Stomach (tissue), 9 donors: ENCODE measurements around the gene FSTL4. TPM values are rescaled to one million over a fixed set of nuclear protein-coding genes. Genes with fewer than 3 reads are reported as not detected.

Experiments
- DNase-seq, 2 donors: peaks; one replicate each; pipeline versions ENCODE4 v3.0.0 to v3.0.0-alpha.2; 2013 to 2019
- H3K27ac ChIP-seq, 5 donors: fragments of 200-600 bp in 4 of 5; sonication (generic) in 4 of 5; one replicate each; pipeline ENCODE4 v1.5.1; 2013 to 2019; ENCODE audit warnings: mild to moderate bottlenecking in 1 of 5, moderate library complexity in 1 of 5
- H3K27me3 ChIP-seq, 3 donors: fragments of 200-600 bp; sonication (generic); one replicate each; pipeline ENCODE4 v1.5.1; 2017 to 2019; ENCODE audit warnings: mixed run types in 1 of 3
- H3K36me3 ChIP-seq, 4 donors: fragments of 200-600 bp; sonication (generic); 1 replicate in 3 of 4; 2 replicates in 1 of 4; pipeline ENCODE4 v1.5.1; 2016 to 2019
- H3K4me1 ChIP-seq, 4 donors: fragments of 200-600 bp; sonication (generic); one replicate each; pipeline ENCODE4 v1.5.1; 2016 to 2019
- H3K4me3 ChIP-seq, 4 donors: fragments of 200-600 bp; sonication (generic) in 3 of 4; one replicate each; pipeline ENCODE4 v1.5.1; 2016 to 2019; ENCODE audit warnings: mild to moderate bottlenecking in 1 of 4
- H3K9me3 ChIP-seq, 4 donors: fragments of 200-600 bp; sonication (generic); one replicate each; pipeline ENCODE4 v1.5.1; 2016 to 2019
- CTCF ChIP-seq, 7 experiments: fragments of 450-650 bp in 4 of 7; fragments of 200-600 bp in 3 of 7; sonication (generic) in 3 of 7; IDR thresholded peaks; one replicate each; pipeline ENCODE4 v1.5.1; 2016 to 2019; ENCODE audit warnings: antibody characterized with exemption in 7 of 7, control low read depth in 2 of 7, mild to moderate bottlenecking in 1 of 7
- EP300 ChIP-seq: sonication (generic); formaldehyde crosslinking; IDR thresholded peaks from one replicate; pipeline ENCODE4 v1.6.1; 2017; ENCODE audit warnings: antibody characterized with exemption
- POLR2A ChIP-seq, 4 donors: fragments of 450-650 bp; IDR thresholded peaks; one replicate each; pipeline ENCODE4 v1.6.1; 2016; ENCODE audit warnings: antibody characterized with exemption in 4 of 4, control low read depth in 2 of 4, mild to moderate bottlenecking in 1 of 4, moderate library complexity in 1 of 4
- POLR2AphosphoS5 ChIP-seq, 3 donors: sonication (generic); formaldehyde crosslinking; IDR thresholded peaks; one replicate each; pipeline ENCODE4 v1.6.1; 2016; ENCODE audit warnings: antibody characterized with exemption in 3 of 3
- WGBS, 5 donors: extraction: QIAGEN DNeasy Blood & Tissue Kit in 3 of 5; methylation state at CpG; one replicate each; pipeline versions ENCODE4 v1.1.5 to v1.1.7; 2013 to 2018; 5-methylcytosine and 5-hydroxymethylcytosine counted together
- intact Hi-C: fragments of 100-400 bp; cut with DNase I; formaldehyde crosslinking; loops from one replicate; pipeline ENCODE4 v1.15.1; 2023; ENCODE audit warnings: low total_unique reads
- polyA plus RNA-seq, 3 donors: library from polyadenylated mRNA; stranded (reverse); fragments of 200-250 nt; gene quantifications; one replicate each; pipeline ENCODE4 v1.2.3, GENCODE V29; 2013
- total RNA-seq, 5 donors: library from RNA; depleted of rRNA; stranded (reverse); fragments of >200 nt; gene quantifications; one replicate each; pipeline versions ENCODE4 v1.1.0 to v1.2.3, GENCODE V29; 2014 to 2016
- donor health status: healthy with polysubstance abuse.
- donor health status: Bipolar disorder and iron deficiency.
- donor health status: healthy.

Gene FSTL4
- total and polyA plus RNA-seq, 8 donors = 0.37 to 0.55 TPM; not detected in 6

- Histone ChIP-seq H3K27ac (no peak overlapping the region), H3K4me1 (no peaks in the 10 kb centered on the region), H3K27me3 (no peaks in the 10 kb centered on the region), H3K9me3 (no peaks in the 10 kb centered on the region), H3K4me3 (no peak overlapping the region), H3K36me3 (no peaks in the 10 kb centered on the region)
- WGBS, 5 donors = 65 to 83% (median 68%) methylated on average over 8 of the region's 8 CpGs
- no peak for DNase-seq
- intact Hi-C loops = no loop called here
- TF ChIP-seq EP300 = no peak
- TF ChIP-seq POLR2AphosphoS5 (IDR thresholded peaks at IDR 0.05) = no peak
- no peak for TF ChIP-seq CTCF (IDR thresholded peaks at IDR 0.05)
- TF ChIP-seq POLR2A (IDR thresholded peaks at IDR 0.05) = no peak
Measured at GRCh38 chr5:133439859-133440258, 172.5 kb downstream of the FSTL4 start.

- Histone ChIP-seq H3K27me3 (no peaks in the 10 kb centered on the region), H3K9me3 (no peaks in the 10 kb centered on the region), H3K27ac (no peak overlapping the region), H3K36me3 (no peaks in the 10 kb centered on the region), H3K4me3 (no peak overlapping the region), H3K4me1 (no peaks in the 10 kb centered on the region)
- intact Hi-C loops = no loop called here
- 74 to 88% (median 84%) methylated on average over 3 of the region's 3 CpGs for WGBS, 5 donors
- TF ChIP-seq EP300 = no peak
- no peak for TF ChIP-seq POLR2AphosphoS5 (IDR thresholded peaks at IDR 0.05)
- no peak for TF ChIP-seq POLR2A (IDR thresholded peaks at IDR 0.05)
- no peak for TF ChIP-seq CTCF (IDR thresholded peaks at IDR 0.05)
- no peak for DNase-seq
Measured at GRCh38 chr5:133438487-133438886, 173.9 kb downstream of the FSTL4 start.

- TF ChIP-seq POLR2AphosphoS5 (IDR thresholded peaks at IDR 0.05) = no peak
- no peak for TF ChIP-seq EP300
- no peak for TF ChIP-seq CTCF (IDR thresholded peaks at IDR 0.05)
- TF ChIP-seq POLR2A (IDR thresholded peaks at IDR 0.05) = no peak
- Histone ChIP-seq H3K27me3 (no peaks in the 10 kb centered on the region), H3K36me3 (no peaks in the 10 kb centered on the region), H3K4me3 (no peak overlapping the region), H3K4me1 (no peaks in the 10 kb centered on the region), H3K9me3 (no peaks in the 10 kb centered on the region), H3K27ac (no peak overlapping the region)
- intact Hi-C loops = no loop called here
- no peak for DNase-seq
Measured at GRCh38 chr5:133434336-133434735, 178.0 kb downstream of the FSTL4 start.

GRCh38 chr5:133433641-133434040 lies 178.7 kb downstream of the FSTL4 start:
- no peak for DNase-seq
- Histone ChIP-seq H3K36me3 (no peaks in the 10 kb centered on the region), H3K27me3 (no peaks in the 10 kb centered on the region), H3K27ac (no peak overlapping the region), H3K4me3 (no peak overlapping the region), H3K9me3 (no peaks in the 10 kb centered on the region), H3K4me1 (no peaks in the 10 kb centered on the region)
- WGBS, 5 donors = 69 to 76% (median 74%) methylated on average over 6 of the region's 6 CpGs
- TF ChIP-seq EP300 = no peak
- no peak for TF ChIP-seq POLR2AphosphoS5 (IDR thresholded peaks at IDR 0.05)
- TF ChIP-seq POLR2A (IDR thresholded peaks at IDR 0.05) = no peak
- no peak for TF ChIP-seq CTCF (IDR thresholded peaks at IDR 0.05)
- intact Hi-C loops = no loop called here
